ENCODE results near the gene RAB7B. TPM values are rescaled to one million over a fixed set of nuclear protein-coding genes. Genes with fewer than 3 reads are reported as not detected.

RAB7B gene
- total RNA-seq, 4 donors from 2014 or later: 0.15 to 0.62 (median 0.33) TPM; not detected in 1

DNA sequence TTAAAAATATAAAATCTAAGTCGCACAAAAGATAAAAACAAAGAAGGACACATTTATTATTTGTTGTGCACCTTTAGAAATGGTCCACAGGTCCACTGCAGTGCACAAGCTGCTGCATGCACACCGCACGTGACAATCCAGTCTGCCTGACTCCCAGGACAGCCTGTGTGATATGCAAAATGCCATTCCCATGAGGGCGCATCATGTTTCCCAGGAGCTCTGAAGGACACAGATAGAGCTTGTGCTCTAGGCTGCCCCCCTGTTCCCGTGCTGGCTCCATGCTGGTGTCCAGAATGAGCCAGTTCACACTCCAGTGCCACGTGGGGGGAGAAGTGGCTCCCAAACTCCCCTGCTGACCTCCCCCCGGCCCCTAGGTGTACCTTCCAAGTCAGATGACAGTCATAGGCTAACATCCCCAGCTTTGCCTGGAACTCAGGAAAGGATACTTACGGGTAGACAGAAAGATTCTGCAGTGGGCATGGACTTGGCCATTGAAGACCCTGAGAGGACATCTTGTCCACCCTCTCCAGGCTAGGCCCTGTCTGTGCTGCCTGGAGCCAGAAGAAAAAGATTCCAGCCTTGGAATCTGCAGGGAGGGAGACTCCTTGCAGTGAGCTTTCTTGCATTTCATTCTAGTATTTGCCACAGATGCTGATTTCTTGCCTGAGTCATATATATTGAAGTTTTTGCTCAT lies 26.3 kb downstream of the RAB7B start:
- Histone ChIP-seq H3K4me3 (no peak overlapping the region), H3K9me3 (no peaks in the 10 kb centered on the region), H3K36me3 (no peaks in the 10 kb centered on the region), H3K27ac (peak overlapping the region; percentile 66 to 85 (median 71)), H3K27me3 (no peaks in the 10 kb centered on the region), H3K4me1 (peaks cover 14 to 25% of the 10 kb centered on the region in 2 donors)
- ATAC-seq (peak; percentile 85 to 92), DNase-seq (peak; percentile 75 to 80)
- in situ Hi-C loops (cut with MboI; ENCODE audit: low sequenced_read_pairs in 4 of 4) (loop anchor here in 1 of 4 donors (25.0 kb wide), 1 partner anchor 315 kb away; no protein-coding TSS in a partner anchor), intact Hi-C loops (cut with DNase I; ENCODE audit: low total_unique reads) (loop anchor here (1.0 to 5.0 kb wide), 4 partner anchors 58 to 318 kb away; partner anchors contain the start of gene SLC41A1)
- TF ChIP-seq POLR2A (IDR thresholded peaks at IDR 0.05): no peak
- TF ChIP-seq, protein P1, sequence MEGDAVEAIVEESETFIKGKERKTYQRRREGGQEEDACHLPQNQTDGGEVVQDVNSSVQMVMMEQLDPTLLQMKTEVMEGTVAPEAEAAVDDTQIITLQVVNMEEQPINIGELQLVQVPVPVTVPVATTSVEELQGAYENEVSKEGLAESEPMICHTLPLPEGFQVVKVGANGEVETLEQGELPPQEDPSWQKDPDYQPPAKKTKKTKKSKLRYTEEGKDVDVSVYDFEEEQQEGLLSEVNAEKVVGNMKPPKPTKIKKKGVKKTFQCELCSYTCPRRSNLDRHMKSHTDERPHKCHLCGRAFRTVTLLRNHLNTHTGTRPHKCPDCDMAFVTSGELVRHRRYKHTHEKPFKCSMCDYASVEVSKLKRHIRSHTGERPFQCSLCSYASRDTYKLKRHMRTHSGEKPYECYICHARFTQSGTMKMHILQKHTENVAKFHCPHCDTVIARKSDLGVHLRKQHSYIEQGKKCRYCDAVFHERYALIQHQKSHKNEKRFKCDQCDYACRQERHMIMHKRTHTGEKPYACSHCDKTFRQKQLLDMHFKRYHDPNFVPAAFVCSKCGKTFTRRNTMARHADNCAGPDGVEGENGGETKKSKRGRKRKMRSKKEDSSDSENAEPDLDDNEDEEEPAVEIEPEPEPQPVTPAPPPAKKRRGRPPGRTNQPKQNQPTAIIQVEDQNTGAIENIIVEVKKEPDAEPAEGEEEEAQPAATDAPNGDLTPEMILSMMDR (IDR thresholded peaks at IDR 0.05 in 4 of 5, conservative IDR thresholded peaks at IDR 0.05 in 1 of 5): no peak

DNA sequence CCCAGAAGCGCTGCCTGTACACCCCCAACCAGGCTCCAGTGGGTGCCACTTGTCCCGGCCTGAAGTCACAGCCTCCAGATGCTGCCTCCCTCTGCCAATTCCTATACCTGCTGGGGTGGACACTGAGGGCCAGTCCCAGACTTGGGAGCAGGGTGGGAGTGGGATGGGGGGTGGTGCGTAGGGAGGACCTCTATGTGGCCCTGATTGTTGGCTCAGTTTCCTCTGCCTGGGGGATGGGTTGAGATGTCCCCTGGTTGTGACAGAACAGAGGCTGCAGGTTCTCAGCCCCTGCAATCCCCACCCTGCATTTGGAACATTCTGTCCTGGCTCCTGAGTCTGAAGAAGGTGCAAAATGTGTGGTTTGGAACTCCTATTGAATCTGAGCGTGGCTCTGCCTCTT lies 27.2 kb downstream of the RAB7B start:
- in situ Hi-C loops (cut with MboI; ENCODE audit: low sequenced_read_pairs in 4 of 4): loop anchor here in 1 of 4 donors (25.0 kb wide), 1 partner anchor 314 kb away; no protein-coding TSS in a partner anchor
- Histone ChIP-seq H3K4me1 (peaks cover 17 to 32% of the 10 kb centered on the region in 2 donors), H3K36me3 (no peaks in the 10 kb centered on the region), H3K9me3 (no peaks in the 10 kb centered on the region), H3K27ac (peak overlapping the region; percentile 58 to 75 (median 63)), H3K27me3 (no peaks in the 10 kb centered on the region), H3K4me3 (no peak overlapping the region)
- TF ChIP-seq, protein P1 (IDR thresholded peaks at IDR 0.05 in 4 of 5, conservative IDR thresholded peaks at IDR 0.05 in 1 of 5): no peak
- TF ChIP-seq POLR2A (IDR thresholded peaks at IDR 0.05): no peak
- peak in 1 of 2 donors; percentile 36 for DNase-seq
- ATAC-seq: peak; percentile 10 to 12
- intact Hi-C loops (cut with DNase I; ENCODE audit: low total_unique reads): loop anchor here (5.0 kb wide), 1 partner anchor 164 kb away; the partner anchor contains the start of gene SLC41A1

DNA sequence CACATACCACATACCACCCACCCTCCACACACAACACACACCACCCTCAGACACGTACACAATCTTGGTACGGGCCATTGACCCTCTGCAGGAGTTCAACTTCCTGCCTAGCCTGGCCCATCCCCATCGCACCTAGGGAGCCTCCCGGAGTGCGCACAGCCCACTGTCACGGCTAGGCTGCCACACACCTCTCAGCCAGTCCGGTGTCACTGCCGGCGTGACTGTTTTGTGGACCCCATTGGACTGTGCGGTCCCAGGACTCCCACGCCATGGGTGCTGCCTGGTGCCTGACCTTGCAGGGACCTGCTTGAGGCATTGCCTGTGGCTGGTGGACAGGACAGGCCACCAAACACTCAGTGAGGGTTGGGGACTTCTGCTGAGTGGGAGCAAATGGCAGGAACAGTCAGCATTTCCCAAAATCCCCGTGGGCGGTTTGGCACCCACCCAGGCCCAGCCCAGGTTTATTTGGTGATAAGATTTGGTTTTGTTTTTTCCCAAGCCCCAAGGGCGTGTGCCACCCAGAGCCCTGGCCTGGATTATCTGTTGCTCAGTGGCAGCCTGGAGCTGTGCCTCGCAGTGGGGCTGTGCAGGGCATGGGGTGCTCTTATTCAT lies 27.7 kb downstream of the RAB7B start:
- ATAC-seq: no peak
- DNase-seq: no peak
- no peak for TF ChIP-seq POLR2A (IDR thresholded peaks at IDR 0.05)
- TF ChIP-seq, protein P1 (IDR thresholded peaks at IDR 0.05 in 4 of 5, conservative IDR thresholded peaks at IDR 0.05 in 1 of 5): no peak
- intact Hi-C loops (cut with DNase I; ENCODE audit: low total_unique reads) (loop anchor here (5.0 kb wide), 1 partner anchor 163 kb away; the partner anchor contains the start of gene SLC41A1), in situ Hi-C loops (cut with MboI; ENCODE audit: low sequenced_read_pairs in 4 of 4) (loop anchor here in 1 of 4 donors (25.0 kb wide), 1 partner anchor 313 kb away; no protein-coding TSS in a partner anchor)
- H3K27ac ChIP-seq: peak overlapping the region in 3 of 4 donors; percentile 58 to 75 (median 66)
- H3K36me3 ChIP-seq: no peaks in the 10 kb centered on the region
- peaks cover 21 to 36% of the 10 kb centered on the region in 2 donors for H3K4me1 ChIP-seq
- H3K9me3 ChIP-seq: no peaks in the 10 kb centered on the region
- no peaks in the 10 kb centered on the region for H3K27me3 ChIP-seq
- no peak overlapping the region for H3K4me3 ChIP-seq

DNA sequence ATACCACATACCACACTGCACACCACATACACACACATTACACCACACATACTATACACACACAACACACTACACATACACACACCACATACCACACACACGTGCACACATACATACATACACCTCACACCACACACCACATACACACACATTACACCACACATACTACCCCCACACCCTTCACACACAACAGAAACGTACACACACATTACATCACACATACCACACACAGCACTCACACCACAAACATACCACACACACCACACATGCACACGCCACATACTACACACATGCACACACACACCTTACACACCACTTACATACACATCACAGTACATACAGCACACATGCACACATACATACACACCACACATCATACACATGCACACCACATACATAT lies 28.5 kb downstream of the RAB7B start:
- intact Hi-C loops (cut with DNase I; ENCODE audit: low total_unique reads): loop anchor here (5.0 kb wide), 1 partner anchor 162 kb away; the partner anchor contains the start of gene SLC41A1
- Histone ChIP-seq H3K4me1 (peaks cover 25 to 43% of the 10 kb centered on the region in 2 donors), H3K36me3 (no peaks in the 10 kb centered on the region), H3K9me3 (no peaks in the 10 kb centered on the region), H3K27me3 (no peaks in the 10 kb centered on the region), H3K4me3 (no peak overlapping the region), H3K27ac (no peak overlapping the region)
- DNase-seq (no peak), ATAC-seq (no peak)
- in situ Hi-C loops (cut with MboI; ENCODE audit: low sequenced_read_pairs in 4 of 4): loop anchor here in 1 of 4 donors (25.0 kb wide), 1 partner anchor 312 kb away; no protein-coding TSS in a partner anchor
- no peak for TF ChIP-seq POLR2A (IDR thresholded peaks at IDR 0.05)
- TF ChIP-seq, protein P1 (IDR thresholded peaks at IDR 0.05 in 4 of 5, conservative IDR thresholded peaks at IDR 0.05 in 1 of 5): no peak
